ENCODE data around the gene MLF2.

- TF ChIP-seq, protein P1, sequence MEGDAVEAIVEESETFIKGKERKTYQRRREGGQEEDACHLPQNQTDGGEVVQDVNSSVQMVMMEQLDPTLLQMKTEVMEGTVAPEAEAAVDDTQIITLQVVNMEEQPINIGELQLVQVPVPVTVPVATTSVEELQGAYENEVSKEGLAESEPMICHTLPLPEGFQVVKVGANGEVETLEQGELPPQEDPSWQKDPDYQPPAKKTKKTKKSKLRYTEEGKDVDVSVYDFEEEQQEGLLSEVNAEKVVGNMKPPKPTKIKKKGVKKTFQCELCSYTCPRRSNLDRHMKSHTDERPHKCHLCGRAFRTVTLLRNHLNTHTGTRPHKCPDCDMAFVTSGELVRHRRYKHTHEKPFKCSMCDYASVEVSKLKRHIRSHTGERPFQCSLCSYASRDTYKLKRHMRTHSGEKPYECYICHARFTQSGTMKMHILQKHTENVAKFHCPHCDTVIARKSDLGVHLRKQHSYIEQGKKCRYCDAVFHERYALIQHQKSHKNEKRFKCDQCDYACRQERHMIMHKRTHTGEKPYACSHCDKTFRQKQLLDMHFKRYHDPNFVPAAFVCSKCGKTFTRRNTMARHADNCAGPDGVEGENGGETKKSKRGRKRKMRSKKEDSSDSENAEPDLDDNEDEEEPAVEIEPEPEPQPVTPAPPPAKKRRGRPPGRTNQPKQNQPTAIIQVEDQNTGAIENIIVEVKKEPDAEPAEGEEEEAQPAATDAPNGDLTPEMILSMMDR (IDR thresholded peaks at IDR 0.05; ENCODE audit: poor library complexity), result no peak
- TF ChIP-seq EZH2 (IDR thresholded peaks at IDR 0.05; ENCODE audit: borderline replicate concordance) (no peak), EZH2phosphoT487 (IDR thresholded peaks at IDR 0.05; ENCODE audit: low read depth, severe bottlenecking, unreplicated experiment) (no peak)
Observed at GRCh38 chr12:6750506-6750905, 2.4 kb downstream of the MLF2 start.
